ENCODE results near the gene GUCA1A. TPM values are rescaled to one million over a fixed set of nuclear protein-coding genes. Genes with fewer than 3 reads are reported as not detected.

GUCA1A gene
- total RNA-seq, 1 experiment from 2014 or later, result not detected

DNA sequence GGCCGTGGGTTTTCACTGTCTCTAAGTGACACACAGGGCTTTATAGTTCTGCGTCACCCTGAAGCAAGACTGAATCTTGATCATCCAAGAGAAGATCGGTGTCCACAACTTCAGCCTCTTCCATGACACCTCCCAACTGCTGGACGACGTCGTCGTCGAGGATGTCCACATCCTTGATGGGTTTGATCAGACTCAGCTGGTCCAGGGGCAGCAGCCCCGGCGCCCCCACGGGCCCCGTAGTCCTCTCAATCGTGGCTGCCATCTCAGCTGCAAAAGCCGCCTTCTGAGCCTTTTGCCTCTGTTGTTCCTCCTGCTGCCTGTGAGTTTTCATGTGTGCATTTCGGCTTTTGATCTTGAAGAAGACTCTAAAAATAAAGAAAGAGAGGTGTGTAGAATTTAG, 55.1 kb downstream of the GUCA1A start:
- Histone ChIP-seq H3K4me2 (ENCODE audit: low read length) (peak overlapping the region; percentile 85), H3K9me3 (ENCODE audit: low read length) (no peaks in the 10 kb centered on the region), H3K27me3 (ENCODE audit: low read length) (no peaks in the 10 kb centered on the region), H3K9me2 (replicated peaks; ENCODE audit: low read length) (no peaks in the 10 kb centered on the region), H3K27ac (ENCODE audit: low read length) (peak overlapping the region; percentile 98), H3K9ac (ENCODE audit: low read length) (peak overlapping the region; percentile 91), H3K4me1 (ENCODE audit: insufficient read depth, low read length) (peaks cover 68% of the 10 kb centered on the region), H3F3A (ENCODE audit: low read length, unreplicated experiment) (peaks cover 22% of the 10 kb centered on the region), H2AFZ (ENCODE audit: low read length) (no peak overlapping the region), H4K20me1 (ENCODE audit: low read length) (no peaks in the 10 kb centered on the region), H3K36me3 (ENCODE audit: low read depth, low read length) (peaks cover 11% of the 10 kb centered on the region), H3K79me2 (ENCODE audit: low read length) (peaks cover 25% of the 10 kb centered on the region), H3K4me3 (ENCODE audit: low read length) (no peak overlapping the region)
- no peak for TF ChIP-seq EZH2 (IDR thresholded peaks at IDR 0.05; ENCODE audit: low read length, unreplicated experiment)
- TF ChIP-seq, protein P1, sequence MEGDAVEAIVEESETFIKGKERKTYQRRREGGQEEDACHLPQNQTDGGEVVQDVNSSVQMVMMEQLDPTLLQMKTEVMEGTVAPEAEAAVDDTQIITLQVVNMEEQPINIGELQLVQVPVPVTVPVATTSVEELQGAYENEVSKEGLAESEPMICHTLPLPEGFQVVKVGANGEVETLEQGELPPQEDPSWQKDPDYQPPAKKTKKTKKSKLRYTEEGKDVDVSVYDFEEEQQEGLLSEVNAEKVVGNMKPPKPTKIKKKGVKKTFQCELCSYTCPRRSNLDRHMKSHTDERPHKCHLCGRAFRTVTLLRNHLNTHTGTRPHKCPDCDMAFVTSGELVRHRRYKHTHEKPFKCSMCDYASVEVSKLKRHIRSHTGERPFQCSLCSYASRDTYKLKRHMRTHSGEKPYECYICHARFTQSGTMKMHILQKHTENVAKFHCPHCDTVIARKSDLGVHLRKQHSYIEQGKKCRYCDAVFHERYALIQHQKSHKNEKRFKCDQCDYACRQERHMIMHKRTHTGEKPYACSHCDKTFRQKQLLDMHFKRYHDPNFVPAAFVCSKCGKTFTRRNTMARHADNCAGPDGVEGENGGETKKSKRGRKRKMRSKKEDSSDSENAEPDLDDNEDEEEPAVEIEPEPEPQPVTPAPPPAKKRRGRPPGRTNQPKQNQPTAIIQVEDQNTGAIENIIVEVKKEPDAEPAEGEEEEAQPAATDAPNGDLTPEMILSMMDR (conservative IDR thresholded peaks at IDR 0.05; ENCODE audit: low read depth, low read length), result no peak
- no peak for TF ChIP-seq EZH2phosphoT487 (IDR thresholded peaks at IDR 0.05; ENCODE audit: borderline replicate concordance, low read length)
- DNase-seq, result no peak
- BruUV-seq (replicated peaks), result no TSS peak
- intact Hi-C loops (cut with micrococcal nuclease), result loop anchor here (10.0 kb wide), 1 partner anchor 444 kb away; the partner anchor contains the start of genes PRICKLE4 and TOMM6
- no peak for ATAC-seq
- CTCF ChIA-PET, result no interaction called here
- POLR2A ChIA-PET (ENCODE audit: unreplicated experiment), result no interaction called here

Other genes starting within 250 kb of the GUCA1A start
- 44.7 and 49.9 TPM in 2 replicates for gene CCND3, start 231.6 kb upstream of the GUCA1A start, total RNA-seq (2014; rRNA removed)
- gene TAF8, start 122.8 kb upstream of the GUCA1A start, total RNA-seq (2014; rRNA removed), result 18.3 and 20.7 TPM in 2 replicates
- gene C6orf132, start 30.7 kb upstream of the GUCA1A start, total RNA-seq (2014; rRNA removed), result 66.0 and 86.3 TPM in 2 replicates
- gene GUCA1B, start 21.6 kb downstream of the GUCA1A start, total RNA-seq (2014; rRNA removed), result 1.2 and 2.8 TPM in 2 replicates
- gene MRPS10, start 44.5 kb downstream of the GUCA1A start, total RNA-seq (2014; rRNA removed), result 72.2 and 82.1 TPM in 2 replicates